GM21576 (cell line): Measurements from ENCODE around the gene ZNF670.
A peak's percentile ranks its signal among the peaks of the same experiment; 100 is the strongest.

Source experiments
- ATAC-seq: cut with Tn5 transposase; IDR thresholded peaks from one replicate; pipeline ENCODE4 v1.9.1; 2021; ENCODE audit warnings: mild to moderate bottlenecking, moderate library complexity; ENCODE audit not compliant: unreplicated experiment

ZNF670 gene

GRCh38 chr1:247104965-247105364, 26.4 kb upstream of the ZNF670 start:
- no peak for ATAC-seq

GRCh38 chr1:247103859-247104591, 25.4 kb upstream of the ZNF670 start, which contains the start of gene ZNF669:
ZNF669 (minus strand) TSS chr1:247104356; CDS start chr1:247104199, 157 bp downstream.
- peak; percentile 99 for ATAC-seq

DNA sequence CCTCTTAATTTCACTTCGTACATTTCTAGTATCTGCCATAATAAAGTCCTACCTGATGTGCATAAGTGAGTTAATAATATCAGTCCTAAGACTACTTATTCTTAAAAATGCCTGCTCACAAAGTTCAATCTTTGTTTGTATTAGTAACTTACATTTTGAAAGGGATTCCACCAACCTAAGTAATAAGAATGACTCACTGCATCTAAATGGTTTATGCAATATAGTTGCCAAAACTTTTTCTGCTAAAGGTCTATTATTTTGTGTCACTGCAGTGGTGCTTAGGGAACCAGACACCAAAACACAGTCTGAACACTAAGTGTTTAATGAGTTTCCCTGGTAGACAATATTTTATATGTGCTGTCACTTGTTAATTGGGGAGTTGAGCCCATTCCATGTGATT, 23.8 kb upstream of the ZNF670 start:
- ATAC-seq: no peak

GRCh38 chr1:247100676-247101279, 22.2 kb upstream of the ZNF670 start:
- no peak for ATAC-seq

DNA sequence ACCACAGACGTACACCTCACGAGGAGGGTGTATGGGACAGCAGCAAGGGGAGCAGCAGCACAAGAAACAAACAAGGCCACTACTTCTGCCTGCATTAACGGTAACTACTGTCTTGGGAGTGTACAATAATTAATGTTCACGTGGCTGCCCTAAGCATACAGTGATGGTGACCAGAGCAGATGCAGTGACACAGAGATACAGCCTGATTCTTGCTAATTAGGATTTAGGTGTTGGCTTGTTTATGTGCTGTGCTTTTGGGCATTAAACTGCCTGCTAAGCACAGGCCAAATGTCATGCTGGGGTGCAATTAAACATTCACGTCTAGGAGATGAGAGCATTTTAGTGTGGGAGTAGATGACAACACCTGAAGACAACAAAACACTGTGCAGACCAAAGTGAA, 18.3 kb upstream of the ZNF670 start:
- no peak for ATAC-seq

DNA sequence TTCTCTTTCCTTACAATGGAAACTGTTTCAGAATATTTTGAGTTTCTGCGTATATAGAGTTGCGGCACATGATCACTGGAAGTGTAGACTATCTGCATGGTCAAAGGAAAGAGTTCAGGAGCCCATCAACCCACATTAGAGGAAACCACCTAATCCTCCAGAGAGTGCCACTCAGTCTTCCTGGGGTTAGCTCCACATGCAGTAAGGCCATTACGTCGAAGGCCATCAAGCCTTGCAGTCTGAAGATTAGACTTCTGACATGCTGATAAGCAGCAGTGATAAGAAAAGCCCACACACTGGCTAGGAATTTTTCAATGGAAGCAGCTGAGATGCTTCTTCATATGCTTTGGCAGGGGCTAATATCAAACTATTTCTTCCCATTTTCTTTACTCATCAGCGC, 17.9 kb upstream of the ZNF670 start:
- no peak for ATAC-seq

DNA sequence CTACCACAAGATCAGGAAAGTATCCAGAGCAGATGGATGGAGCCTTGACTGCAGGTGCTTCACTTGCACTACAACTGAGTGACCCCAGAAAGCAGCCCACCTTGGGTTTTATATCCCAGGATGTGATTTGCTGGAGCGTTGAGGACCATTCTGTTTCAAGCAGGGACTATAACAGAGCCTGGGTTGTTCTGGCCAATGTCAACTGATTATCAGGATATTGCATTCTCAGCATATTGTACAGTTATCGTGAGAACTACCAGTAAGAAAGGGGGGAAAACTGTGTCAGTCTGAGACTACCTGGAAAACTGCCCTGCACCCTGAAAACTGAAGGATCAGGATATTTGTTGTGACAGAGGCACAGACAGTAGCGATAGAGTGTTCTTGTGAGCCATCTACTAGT, 17.5 kb upstream of the ZNF670 start:
- no peak for ATAC-seq

DNA sequence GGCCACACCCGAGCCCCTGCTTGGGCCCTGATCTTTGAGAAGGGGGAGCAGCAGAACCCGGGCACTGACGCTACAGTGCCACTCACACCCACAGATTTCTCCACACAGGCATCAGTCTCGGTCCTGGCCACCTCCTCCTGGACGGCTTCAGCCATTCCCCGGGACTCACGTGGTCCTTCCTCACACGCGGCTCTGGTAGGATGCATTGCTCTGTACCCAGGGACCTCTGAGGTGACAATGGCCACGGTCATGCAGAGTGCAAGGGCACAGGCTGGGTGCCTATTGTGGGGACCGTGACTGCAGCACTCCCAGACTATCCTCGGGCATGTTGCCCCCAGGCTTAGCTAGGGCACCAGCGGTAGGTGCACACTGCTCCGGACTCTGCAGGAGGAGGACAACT, 11.8 kb upstream of the ZNF670 start:
- no peak for ATAC-seq

- ATAC-seq: no peak
Measured at GRCh38 chr1:247089616-247090375, 11.2 kb upstream of the ZNF670 start.

DNA sequence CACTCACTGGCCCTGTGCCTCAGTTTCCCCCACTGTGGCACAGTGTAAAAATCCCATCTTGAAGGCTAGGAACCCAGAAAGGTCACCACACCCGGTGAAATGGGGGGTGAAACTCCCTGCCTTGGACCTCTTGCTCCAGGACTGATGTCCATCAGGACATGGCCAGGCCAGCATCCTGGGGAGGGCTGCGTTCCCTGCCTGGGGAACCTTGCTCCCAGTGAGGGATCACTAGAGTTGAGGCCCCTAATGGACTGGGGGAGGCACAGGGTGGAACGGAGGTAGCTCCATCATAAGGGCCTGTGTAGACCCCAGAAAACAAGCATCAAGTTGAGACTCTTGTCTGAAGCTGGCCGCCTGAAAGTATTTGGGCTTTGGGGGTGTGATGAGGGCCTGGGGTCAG, 10.4 kb upstream of the ZNF670 start:
- ATAC-seq: no peak

DNA sequence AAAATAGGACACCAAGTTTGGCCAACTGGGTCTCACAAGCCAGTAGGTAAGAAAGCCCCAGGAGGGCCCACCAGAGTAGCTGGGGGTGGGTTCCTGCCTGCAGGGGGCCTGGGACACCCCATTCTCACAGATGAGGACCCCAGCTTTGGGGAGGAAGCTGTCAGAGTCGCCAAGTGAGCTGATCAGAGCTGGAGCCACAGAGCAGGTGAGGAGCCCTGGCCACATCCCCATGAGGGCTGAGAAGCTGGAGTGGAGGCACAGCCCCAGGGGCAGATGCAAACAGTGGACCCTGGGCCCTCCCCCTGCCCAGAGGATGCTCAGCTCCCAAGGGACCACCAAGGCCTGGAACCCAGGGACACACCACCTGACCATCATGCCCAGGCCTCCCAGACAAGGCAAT, 8.6 kb upstream of the ZNF670 start:
- no peak for ATAC-seq

- ATAC-seq: no peak
Measured at GRCh38 chr1:247085310-247085709, 6.7 kb upstream of the ZNF670 start.

- ATAC-seq: no peak
Measured at GRCh38 chr1:247084771-247085170, 6.2 kb upstream of the ZNF670 start.

GRCh38 chr1:247079141-247079874, 697 bp upstream of the ZNF670 start:
- ATAC-seq: no peak

DNA sequence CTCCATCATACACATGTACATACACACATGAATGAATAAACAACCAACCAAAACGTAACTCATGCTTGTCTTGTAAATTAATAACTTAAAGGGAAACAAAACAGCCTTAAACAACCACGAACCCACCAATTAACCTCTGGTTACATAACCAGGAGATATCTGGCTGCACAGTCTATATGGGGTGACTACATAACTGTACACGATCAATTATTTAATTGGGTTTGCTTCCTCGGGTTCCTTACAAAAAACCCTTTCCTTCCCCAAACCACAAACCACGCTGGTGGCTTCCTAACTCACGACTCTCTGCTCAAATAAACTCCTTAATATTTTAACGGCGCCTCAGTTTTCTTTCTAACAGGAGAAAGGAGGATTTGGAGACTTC, 744 bp downstream of the ZNF670 start:
- no peak for ATAC-seq

GRCh38 chr1:247077213-247077612, 1.4 kb downstream of the ZNF670 start:
- no peak for ATAC-seq

DNA sequence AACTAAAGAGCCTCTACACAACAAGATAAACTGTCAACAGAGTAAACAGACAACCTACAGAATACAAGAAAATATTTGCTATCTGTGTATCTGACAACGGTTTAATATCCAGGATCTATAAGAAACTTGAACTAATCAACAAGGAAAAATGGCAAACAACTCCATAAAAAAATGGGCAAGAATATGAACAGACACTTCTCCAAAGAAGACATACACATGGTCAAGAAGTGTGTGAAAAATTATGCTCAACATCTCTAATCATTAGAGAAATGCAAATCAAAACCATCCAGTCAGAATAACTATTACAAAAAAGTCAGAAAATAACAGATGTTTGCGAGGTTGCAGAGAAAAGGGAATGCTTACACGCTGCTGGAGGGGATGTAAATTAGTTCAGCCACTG, 8.0 kb downstream of the ZNF670 start:
- ATAC-seq: no peak

- no peak for ATAC-seq
Measured at GRCh38 chr1:247064304-247064703, 14.3 kb downstream of the ZNF670 start.

DNA sequence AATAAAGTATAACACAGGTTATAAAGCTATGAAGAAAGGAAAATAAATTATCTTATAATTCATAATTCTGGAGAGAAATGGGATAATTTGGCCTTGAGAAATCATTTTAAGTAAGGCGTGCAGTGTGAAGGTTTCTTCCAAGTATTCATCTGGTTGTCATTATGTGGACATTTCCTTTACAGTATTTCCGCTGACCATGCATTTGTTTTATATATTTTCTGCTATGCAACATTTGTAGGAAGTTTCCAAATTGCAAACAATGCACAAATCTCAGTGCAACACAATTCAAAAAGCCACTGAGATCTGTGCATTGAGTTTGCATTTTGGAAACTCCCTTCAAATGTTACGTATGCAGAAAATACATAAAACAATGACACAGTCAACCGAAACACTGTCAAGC, 17.8 kb downstream of the ZNF670 start:
- ATAC-seq: no peak

DNA sequence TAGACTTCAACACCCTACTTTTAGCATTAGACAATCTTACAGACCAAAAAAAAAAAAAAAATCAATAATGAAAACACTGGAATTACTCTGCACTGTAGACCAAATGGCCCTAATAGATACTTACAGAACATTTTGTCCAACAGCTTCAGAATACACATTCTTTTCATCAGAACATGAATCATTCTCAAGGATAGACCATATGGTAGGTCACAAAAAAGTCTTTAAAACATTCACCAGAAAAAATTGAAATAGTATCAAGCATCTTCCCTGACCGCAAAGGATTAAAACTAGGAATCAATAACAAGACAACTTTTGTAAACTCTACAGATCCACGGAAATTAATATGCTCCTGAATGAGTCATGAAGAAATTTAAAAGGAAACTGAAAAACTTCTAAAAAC, 22.5 kb downstream of the ZNF670 start:
- ATAC-seq: no peak

GRCh38 chr1:247054992-247055415, 23.6 kb downstream of the ZNF670 start:
- ATAC-seq: no peak
